ENCODE results near the gene HCAR3. TPM values are rescaled to one million over a fixed set of nuclear protein-coding genes. Genes with fewer than 3 reads are reported as not detected.
"Not testable (repeated sequence)": the region's sequence is repeated elsewhere in the genome, so short reads cannot be mapped to it uniquely, and the experiment has no call there.

Gene HCAR3
- total and polyA plus RNA-seq, 2 donors from 2014 or later, result not detected

- H3K27me3 ChIP-seq (ENCODE audit: control insufficient read depth, insufficient read depth, low read length); H3K36me3 ChIP-seq (ENCODE audit: control insufficient read depth in 2 of 3, insufficient read depth in 3 of 3, low read length in 3 of 3); H3K4me1 ChIP-seq (ENCODE audit: control insufficient read depth in 2 of 3, insufficient read depth in 2 of 3, low read depth in 1 of 3, low read length in 3 of 3); intact Hi-C loops (cut with DNase I); H3K4me3 ChIP-seq (ENCODE audit: low read length in 3 of 3); H3K27ac ChIP-seq (ENCODE audit: low read depth in 2 of 2, low read length in 2 of 2); DNase-seq; H3K9me3 ChIP-seq (ENCODE audit: control insufficient read depth in 2 of 3, insufficient read depth in 1 of 3, low read length in 3 of 3); FAIRE-seq; H3K9ac ChIP-seq (ENCODE audit: low read length in 3 of 3): not testable (repeated sequence)
These were observed 13.6 kb downstream of the HCAR3 start, which contains the start of gene HCAR2 for GRCh38 chr12:122702890-122703611. Gene HCAR2, minus strand, starts transcription at chr12:122703357. Its CDS starts 74 bp downstream, at chr12:122703283.

- peak in 3 of 5 donors; percentile 21 to 58 (median 47) for DNase-seq
- intact Hi-C loops (cut with DNase I); H3K9me3 ChIP-seq (ENCODE audit: control insufficient read depth in 2 of 3, insufficient read depth in 1 of 3, low read length in 3 of 3); H3K4me3 ChIP-seq (ENCODE audit: low read length in 3 of 3); FAIRE-seq; H3K36me3 ChIP-seq (ENCODE audit: control insufficient read depth in 2 of 3, insufficient read depth in 3 of 3, low read length in 3 of 3); H3K27ac ChIP-seq (ENCODE audit: low read depth in 2 of 2, low read length in 2 of 2); H3K9ac ChIP-seq (ENCODE audit: low read length in 3 of 3); H3K4me1 ChIP-seq (ENCODE audit: control insufficient read depth in 2 of 3, insufficient read depth in 2 of 3, low read depth in 1 of 3, low read length in 3 of 3); H3K27me3 ChIP-seq (ENCODE audit: control insufficient read depth, insufficient read depth, low read length): not testable (repeated sequence)
These were observed 15.1 kb downstream of the HCAR3 start for GRCh38 chr12:122701481-122701880.

- H3K4me1 ChIP-seq (ENCODE audit: control insufficient read depth in 2 of 3, insufficient read depth in 2 of 3, low read depth in 1 of 3, low read length in 3 of 3); intact Hi-C loops (cut with DNase I); DNase-seq; H3K27me3 ChIP-seq (ENCODE audit: control insufficient read depth, insufficient read depth, low read length); H3K9me3 ChIP-seq (ENCODE audit: control insufficient read depth in 2 of 3, insufficient read depth in 1 of 3, low read length in 3 of 3); H3K4me3 ChIP-seq (ENCODE audit: low read length in 3 of 3); H3K36me3 ChIP-seq (ENCODE audit: control insufficient read depth in 2 of 3, insufficient read depth in 3 of 3, low read length in 3 of 3); H3K27ac ChIP-seq (ENCODE audit: low read depth in 2 of 2, low read length in 2 of 2); H3K9ac ChIP-seq (ENCODE audit: low read length in 3 of 3); FAIRE-seq: not testable (repeated sequence)
These were observed 16.4 kb downstream of the HCAR3 start for GRCh38 chr12:122700038-122700710.

DNA sequence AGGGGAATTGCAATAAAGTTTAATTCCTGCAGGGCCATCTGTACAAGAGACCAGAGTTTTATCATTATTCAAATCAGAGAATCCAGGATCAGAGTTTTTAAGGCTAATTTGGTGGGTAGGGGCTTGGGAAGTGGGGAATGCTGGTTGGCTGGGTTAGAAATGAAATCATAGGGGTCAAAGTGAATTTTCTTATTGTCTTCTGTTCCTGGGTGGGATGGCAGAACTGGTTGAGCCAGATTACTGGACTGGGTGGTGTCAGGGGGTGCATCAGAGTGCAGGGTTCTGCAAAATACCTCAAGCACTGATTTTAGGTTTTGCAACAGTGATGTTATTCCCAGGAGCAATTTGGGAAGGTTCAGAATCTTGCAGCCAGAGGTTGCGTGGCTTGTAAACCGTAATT lies 19.7 kb downstream of the HCAR3 start:
- H3K9ac ChIP-seq (ENCODE audit: low read length in 3 of 3); H3K4me3 ChIP-seq (ENCODE audit: low read length in 3 of 3); H3K4me1 ChIP-seq (ENCODE audit: control insufficient read depth in 2 of 3, insufficient read depth in 2 of 3, low read depth in 1 of 3, low read length in 3 of 3); H3K36me3 ChIP-seq (ENCODE audit: control insufficient read depth in 2 of 3, insufficient read depth in 3 of 3, low read length in 3 of 3); FAIRE-seq; H3K9me3 ChIP-seq (ENCODE audit: control insufficient read depth in 2 of 3, insufficient read depth in 1 of 3, low read length in 3 of 3); H3K27ac ChIP-seq (ENCODE audit: low read depth in 2 of 2, low read length in 2 of 2); intact Hi-C loops (cut with DNase I); H3K27me3 ChIP-seq (ENCODE audit: control insufficient read depth, insufficient read depth, low read length); DNase-seq: not testable (repeated sequence)

GRCh38 chr12:122691566-122691965 lies 25.0 kb downstream of the HCAR3 start:
- Histone ChIP-seq H3K27me3 (ENCODE audit: control insufficient read depth, insufficient read depth, low read length) (no peaks in the 10 kb centered on the region), H3K4me1 (ENCODE audit: control insufficient read depth in 2 of 3, insufficient read depth in 2 of 3, low read depth in 1 of 3, low read length in 3 of 3) (no peaks in the 10 kb centered on the region), H3K9me3 (ENCODE audit: control insufficient read depth in 2 of 3, insufficient read depth in 1 of 3, low read length in 3 of 3) (no peaks in the 10 kb centered on the region), H3K36me3 (ENCODE audit: control insufficient read depth in 2 of 3, insufficient read depth in 3 of 3, low read length in 3 of 3) (no peaks in the 10 kb centered on the region), H3K27ac (ENCODE audit: low read depth in 2 of 2, low read length in 2 of 2) (no peak overlapping the region), H3K9ac (ENCODE audit: low read length in 3 of 3) (no peak overlapping the region), H3K4me3 (ENCODE audit: low read length in 3 of 3) (no peak overlapping the region)
- intact Hi-C loops (cut with DNase I), result no loop called here
- FAIRE-seq (no peak), DNase-seq (no peak)
- TF ChIP-seq, protein P1, sequence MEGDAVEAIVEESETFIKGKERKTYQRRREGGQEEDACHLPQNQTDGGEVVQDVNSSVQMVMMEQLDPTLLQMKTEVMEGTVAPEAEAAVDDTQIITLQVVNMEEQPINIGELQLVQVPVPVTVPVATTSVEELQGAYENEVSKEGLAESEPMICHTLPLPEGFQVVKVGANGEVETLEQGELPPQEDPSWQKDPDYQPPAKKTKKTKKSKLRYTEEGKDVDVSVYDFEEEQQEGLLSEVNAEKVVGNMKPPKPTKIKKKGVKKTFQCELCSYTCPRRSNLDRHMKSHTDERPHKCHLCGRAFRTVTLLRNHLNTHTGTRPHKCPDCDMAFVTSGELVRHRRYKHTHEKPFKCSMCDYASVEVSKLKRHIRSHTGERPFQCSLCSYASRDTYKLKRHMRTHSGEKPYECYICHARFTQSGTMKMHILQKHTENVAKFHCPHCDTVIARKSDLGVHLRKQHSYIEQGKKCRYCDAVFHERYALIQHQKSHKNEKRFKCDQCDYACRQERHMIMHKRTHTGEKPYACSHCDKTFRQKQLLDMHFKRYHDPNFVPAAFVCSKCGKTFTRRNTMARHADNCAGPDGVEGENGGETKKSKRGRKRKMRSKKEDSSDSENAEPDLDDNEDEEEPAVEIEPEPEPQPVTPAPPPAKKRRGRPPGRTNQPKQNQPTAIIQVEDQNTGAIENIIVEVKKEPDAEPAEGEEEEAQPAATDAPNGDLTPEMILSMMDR (IDR thresholded peaks at IDR 0.05; ENCODE audit: borderline replicate concordance, extremely low read depth, insufficient read depth), result no peak

Measured in kidney (tissue), 14 donors.